Astrocyte (in vitro differentiated cells and primary cell): ENCODE results near the gene MMRN2.

Experiments used
- EZH2 ChIP-seq: IDR thresholded peaks from 2 replicates; pipeline ENCODE4 v1.6.1; 2012; ENCODE audit warnings: mild to moderate bottlenecking, low read length, inconsistent platforms; ENCODE audit not compliant: insufficient read depth
- TF ChIP-seq, protein P1 (sequence below): IDR thresholded peaks from 2 replicates; pipeline ENCODE4 v1.5.1; 2011; ENCODE audit warnings: low read depth, mild to moderate bottlenecking, inconsistent platforms, low read length, moderate library complexity; ENCODE audit not compliant: insufficient read depth

DNA sequence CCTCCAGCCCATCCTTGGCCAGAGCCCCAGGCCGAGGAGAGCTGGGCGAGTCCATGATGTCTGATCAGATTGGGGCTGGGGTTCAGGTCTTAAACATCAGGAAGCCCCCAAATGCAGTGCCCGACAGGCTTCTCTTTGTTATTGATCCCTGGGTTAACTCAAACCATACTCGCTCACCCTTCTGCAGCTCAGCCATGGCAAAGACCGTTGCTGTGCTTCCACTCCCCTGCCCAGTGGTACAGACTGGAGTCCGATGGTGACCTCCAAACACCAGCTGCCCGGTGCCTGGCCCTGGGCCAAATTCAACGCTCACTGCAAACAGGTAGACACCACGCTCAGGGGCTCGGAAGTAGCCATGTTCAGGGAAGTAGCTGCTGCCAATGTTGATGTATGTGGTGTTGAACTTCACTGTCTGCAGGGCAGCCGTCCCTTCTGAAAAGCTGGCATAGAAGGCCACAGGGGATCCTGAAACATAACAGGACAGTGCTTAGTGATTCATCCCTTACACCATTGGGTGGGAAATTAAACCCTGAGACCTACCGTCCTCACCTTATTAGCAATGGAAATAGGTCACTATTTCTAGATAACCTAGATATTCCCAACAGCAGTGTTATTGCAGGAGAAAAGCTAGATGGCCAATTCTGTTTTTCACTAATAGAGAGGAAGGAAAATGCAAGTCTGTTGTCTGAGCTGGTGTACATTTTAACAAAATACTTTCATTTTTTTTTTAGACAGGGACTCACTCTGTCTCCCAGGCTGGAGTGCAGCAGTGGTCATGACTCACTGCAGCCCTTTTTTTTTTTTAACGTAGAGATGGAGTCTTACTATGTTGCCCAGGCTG, 20.5 kb downstream of the MMRN2 start:
- TF ChIP-seq, protein P1, sequence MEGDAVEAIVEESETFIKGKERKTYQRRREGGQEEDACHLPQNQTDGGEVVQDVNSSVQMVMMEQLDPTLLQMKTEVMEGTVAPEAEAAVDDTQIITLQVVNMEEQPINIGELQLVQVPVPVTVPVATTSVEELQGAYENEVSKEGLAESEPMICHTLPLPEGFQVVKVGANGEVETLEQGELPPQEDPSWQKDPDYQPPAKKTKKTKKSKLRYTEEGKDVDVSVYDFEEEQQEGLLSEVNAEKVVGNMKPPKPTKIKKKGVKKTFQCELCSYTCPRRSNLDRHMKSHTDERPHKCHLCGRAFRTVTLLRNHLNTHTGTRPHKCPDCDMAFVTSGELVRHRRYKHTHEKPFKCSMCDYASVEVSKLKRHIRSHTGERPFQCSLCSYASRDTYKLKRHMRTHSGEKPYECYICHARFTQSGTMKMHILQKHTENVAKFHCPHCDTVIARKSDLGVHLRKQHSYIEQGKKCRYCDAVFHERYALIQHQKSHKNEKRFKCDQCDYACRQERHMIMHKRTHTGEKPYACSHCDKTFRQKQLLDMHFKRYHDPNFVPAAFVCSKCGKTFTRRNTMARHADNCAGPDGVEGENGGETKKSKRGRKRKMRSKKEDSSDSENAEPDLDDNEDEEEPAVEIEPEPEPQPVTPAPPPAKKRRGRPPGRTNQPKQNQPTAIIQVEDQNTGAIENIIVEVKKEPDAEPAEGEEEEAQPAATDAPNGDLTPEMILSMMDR, result no peak
- no peak for TF ChIP-seq EZH2
